Measurements from ENCODE around the gene TEX54.

GRCh38 chr11:62804310-62805075 is 28.1 kb downstream of the TEX54 start:
- TF ChIP-seq CTCF (conservative IDR thresholded peaks at IDR 0.05) (no peak), ZFX (IDR thresholded peaks at IDR 0.05) (no peak)
